Nephron progenitor cell (in vitro differentiated cells): ENCODE results near the gene PDK2.

Experiments used
- DNase-seq: peaks from one replicate; pipeline ENCODE4 v3.0.0; 2021
- H3K27ac Mint-ChIP-seq: 2 replicates; pipeline ENCODE4 v1.8.0; 2021; ENCODE audit warnings: mild to moderate bottlenecking, moderate library complexity, mixed read lengths
- H3K27me3 Mint-ChIP-seq: 2 replicates; pipeline ENCODE4 v1.8.0; 2021; ENCODE audit warnings: mild to moderate bottlenecking, low read depth, mixed read lengths; ENCODE audit not compliant: poor library complexity
- H3K36me3 Mint-ChIP-seq: 2 replicates; pipeline ENCODE4 v1.8.0; 2021; ENCODE audit warnings: low read depth, mixed read lengths
- H3K4me1 Mint-ChIP-seq: 2 replicates; pipeline ENCODE4 v1.8.0; 2021; ENCODE audit warnings: mixed read lengths
- H3K4me3 Mint-ChIP-seq: 2 replicates; pipeline ENCODE4 v1.8.0; 2021; ENCODE audit warnings: mild to moderate bottlenecking, moderate library complexity, mixed read lengths
- H3K9me3 Mint-ChIP-seq: 2 replicates; pipeline ENCODE4 v1.8.0; 2021; ENCODE audit warnings: mild to moderate bottlenecking, moderate library complexity, mixed read lengths
- CTCF ChIP-seq: fragments of 200-600 bp; sonication (generic); IDR thresholded peaks from 2 replicates; pipeline ENCODE4 v1.5.0; 2021; ENCODE audit warnings: antibody characterized with exemption

The PDK2 gene

GRCh38 chr17:50048146-50048720 lies 46.9 kb upstream of the PDK2 start:
- H3K4me3 Mint-ChIP-seq: no peak overlapping the region
- H3K4me1 Mint-ChIP-seq: peaks cover 72% of the 10 kb centered on the region
- peaks cover 10% of the 10 kb centered on the region for H3K27me3 Mint-ChIP-seq
- no peak for TF ChIP-seq CTCF
- H3K9me3 Mint-ChIP-seq: no peaks in the 10 kb centered on the region
- peak overlapping the region; percentile 29 for H3K27ac Mint-ChIP-seq
- no peak for DNase-seq
- H3K36me3 Mint-ChIP-seq: no peaks in the 10 kb centered on the region

DNA sequence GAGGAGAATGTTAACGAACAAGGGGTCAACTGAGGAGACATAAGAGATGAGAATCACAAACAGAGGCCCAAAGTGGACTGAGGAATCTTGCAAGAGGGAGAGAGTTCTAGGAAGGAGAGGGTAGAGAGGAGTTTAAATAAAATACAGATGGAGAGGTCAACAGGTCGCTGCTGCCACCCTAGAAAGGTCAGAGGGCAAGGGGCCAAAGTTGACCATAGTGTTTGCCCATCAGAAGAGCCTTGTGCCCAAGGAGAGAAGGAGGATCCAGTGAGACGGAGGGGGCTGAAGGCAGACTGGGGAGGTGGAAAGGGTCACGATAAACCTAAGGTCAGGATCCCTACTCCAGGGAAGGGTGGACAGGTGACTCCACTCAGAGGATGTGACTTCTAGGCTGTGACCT lies 46.2 kb upstream of the PDK2 start:
- Mint-ChIP-seq H3K4me3 (no peak overlapping the region), H3K36me3 (no peaks in the 10 kb centered on the region), H3K9me3 (no peaks in the 10 kb centered on the region), H3K27me3 (peaks cover 10% of the 10 kb centered on the region), H3K27ac (no peak overlapping the region), H3K4me1 (peaks cover 74% of the 10 kb centered on the region)
- no peak for DNase-seq
- no peak for TF ChIP-seq CTCF

DNA sequence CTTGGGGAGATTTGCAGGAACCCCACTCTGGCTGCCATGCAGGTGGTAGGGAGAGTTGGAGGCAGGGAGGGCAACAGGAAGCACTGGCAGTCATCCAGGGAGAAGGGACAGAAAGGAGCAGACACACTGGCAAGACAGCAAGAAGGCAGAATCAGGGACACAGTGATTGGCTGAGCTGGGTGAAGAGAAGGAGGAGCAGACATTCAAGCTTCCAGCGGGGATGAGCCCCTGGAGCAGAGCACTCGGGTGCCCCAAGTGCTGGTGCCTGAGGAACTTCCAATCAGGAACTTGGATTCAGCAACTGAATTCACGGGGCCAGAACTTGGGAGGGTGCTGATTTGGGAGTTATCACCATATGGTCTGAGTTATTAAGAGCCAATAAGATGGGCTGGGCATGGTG lies 45.5 kb upstream of the PDK2 start:
- no peak for DNase-seq
- no peak for TF ChIP-seq CTCF
- no peak overlapping the region for H3K27ac Mint-ChIP-seq
- no peak overlapping the region for H3K4me3 Mint-ChIP-seq
- no peaks in the 10 kb centered on the region for H3K9me3 Mint-ChIP-seq
- peaks cover 12% of the 10 kb centered on the region for H3K27me3 Mint-ChIP-seq
- no peaks in the 10 kb centered on the region for H3K36me3 Mint-ChIP-seq
- H3K4me1 Mint-ChIP-seq: peaks cover 73% of the 10 kb centered on the region

DNA sequence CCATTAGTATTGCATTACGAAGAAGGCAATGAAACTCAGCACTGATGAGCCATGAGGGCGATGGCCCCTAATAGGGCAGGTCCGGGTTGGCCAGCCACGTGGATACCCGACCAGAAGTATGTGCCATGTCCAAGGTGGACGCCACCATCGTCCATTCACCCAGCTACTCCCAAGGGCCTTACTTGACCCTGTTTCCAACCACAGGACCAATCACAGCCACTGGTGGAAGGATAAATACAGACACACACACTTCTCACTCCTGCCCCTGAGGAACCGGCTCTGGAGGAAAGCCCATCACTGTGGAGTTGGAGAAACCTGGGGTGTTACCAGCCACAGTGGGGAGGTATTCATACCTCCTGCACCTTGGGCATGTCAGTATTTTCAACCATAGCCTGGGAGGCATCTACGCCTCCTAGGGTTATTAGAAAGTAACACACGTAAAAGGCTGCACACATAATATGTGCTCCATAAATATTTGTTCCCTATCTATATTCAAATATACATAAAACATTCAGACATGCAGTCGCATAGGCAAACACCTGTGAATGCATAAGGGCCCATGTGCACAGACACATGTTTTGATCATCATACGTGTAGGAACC lies 44.6 kb upstream of the PDK2 start:
- H3K4me3 Mint-ChIP-seq: no peak overlapping the region
- DNase-seq: no peak
- no peaks in the 10 kb centered on the region for H3K9me3 Mint-ChIP-seq
- H3K4me1 Mint-ChIP-seq: peaks cover 81% of the 10 kb centered on the region
- H3K36me3 Mint-ChIP-seq: no peaks in the 10 kb centered on the region
- no peak for TF ChIP-seq CTCF
- peaks cover 21% of the 10 kb centered on the region for H3K27me3 Mint-ChIP-seq
- H3K27ac Mint-ChIP-seq: no peak overlapping the region

GRCh38 chr17:50051082-50051576 lies 44.0 kb upstream of the PDK2 start:
- peaks cover 84% of the 10 kb centered on the region for H3K4me1 Mint-ChIP-seq

More at GRCh38 chr17:50051082-50051576, 44.0 kb upstream of the PDK2 start:
- Mint-ChIP-seq H3K36me3 (no peaks in the 10 kb centered on the region), H3K9me3 (no peaks in the 10 kb centered on the region), H3K27me3 (peaks cover 21% of the 10 kb centered on the region), H3K4me3 (no peak overlapping the region), H3K27ac (peak overlapping the region; percentile 42)
- no peak for DNase-seq
- no peak for TF ChIP-seq CTCF
